Duodenal mucosa (tissue), 2 donors: ENCODE measurements around the gene ZMYM2.

Experiments used
- H3K27ac ChIP-seq: one replicate; pipeline ENCODE4 v1.7.0; 2013; ENCODE audit warnings: low read depth, low read length
- H3K27me3 ChIP-seq, 2 donors: one replicate each; pipeline ENCODE4 v1.7.0; 2013; ENCODE audit warnings: low read length in 2 of 2, control low read depth in 1 of 2; ENCODE audit not compliant: insufficient read depth in 2 of 2, control insufficient read depth in 1 of 2
- H3K36me3 ChIP-seq, 2 donors: one replicate each; pipeline ENCODE4 v1.7.0; 2013; ENCODE audit warnings: low read length in 2 of 2, control low read depth in 1 of 2; ENCODE audit not compliant: insufficient read depth in 2 of 2, control insufficient read depth in 1 of 2
- H3K4me1 ChIP-seq, 2 donors: one replicate each; pipeline ENCODE4 v1.7.0; 2013; ENCODE audit warnings: low read length in 2 of 2, control low read depth in 1 of 2; ENCODE audit not compliant: insufficient read depth in 2 of 2, control insufficient read depth in 1 of 2
- H3K4me3 ChIP-seq, 2 donors: one replicate each; pipeline ENCODE4 v1.7.0; 2013; ENCODE audit warnings: low read length in 2 of 2, low read depth in 1 of 2
- H3K9ac ChIP-seq, 2 donors: one replicate each; pipeline ENCODE4 v1.7.0; 2013; ENCODE audit warnings: low read length in 2 of 2, low read depth in 1 of 2
- H3K9me3 ChIP-seq, 2 donors: one replicate each; pipeline ENCODE4 v1.7.0; 2013; ENCODE audit warnings: low read length in 2 of 2, control low read depth in 1 of 2; ENCODE audit not compliant: control insufficient read depth in 1 of 2

Gene ZMYM2

DNA sequence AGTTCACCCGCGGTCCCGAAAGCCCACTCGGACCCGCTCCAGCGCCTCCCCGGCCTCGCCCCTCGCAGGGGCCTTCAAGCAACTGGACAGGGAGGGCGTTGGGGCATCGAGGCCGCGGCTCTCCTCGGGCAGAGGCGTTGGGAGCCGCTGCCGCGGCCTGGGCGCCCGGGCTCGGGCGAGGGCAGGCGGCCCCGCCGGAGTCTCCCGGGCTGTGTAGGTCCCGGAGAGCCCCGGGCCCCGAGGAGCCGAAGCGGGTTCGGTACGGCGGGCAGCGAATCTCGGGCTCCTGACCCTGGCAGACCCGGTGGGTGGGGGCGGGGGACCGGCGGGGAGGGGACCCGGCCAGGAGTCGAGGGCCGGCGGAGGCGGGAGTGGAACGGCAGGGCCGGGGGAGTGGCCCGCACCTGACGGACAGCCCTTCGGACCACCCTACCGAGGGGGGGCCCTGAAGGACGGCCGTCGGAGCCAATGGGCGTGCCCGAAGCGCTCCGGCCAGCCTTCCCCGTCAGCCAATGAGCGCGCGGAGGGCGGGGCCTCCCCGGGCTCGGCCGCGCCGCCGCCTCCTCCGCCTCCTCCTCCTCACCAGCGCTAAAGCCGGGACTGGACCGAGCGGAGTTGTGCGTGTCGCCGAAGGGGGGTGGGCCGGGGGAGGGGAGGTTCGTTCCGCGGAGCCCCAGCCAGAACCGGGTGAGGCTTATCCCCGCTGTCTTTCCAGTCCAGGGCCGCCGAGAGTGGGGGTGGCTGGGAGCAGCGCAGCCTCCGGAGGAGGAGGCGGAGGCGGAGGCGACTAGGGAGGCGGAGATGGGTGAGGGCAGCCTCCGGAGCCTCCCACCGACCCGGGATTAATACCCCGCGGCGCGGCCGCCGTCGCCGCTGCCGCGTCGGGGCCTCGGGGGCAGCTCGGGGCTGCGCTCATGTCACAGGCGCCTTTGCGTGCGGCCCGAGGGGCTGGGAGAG is at the start of gene ZMYM2:
ZMYM2 (plus strand) TSS at position 573 of the 957 bp plus-strand sequence. CDS start 34,346 bp downstream, outside the sequence.
- Histone ChIP-seq H3K9me3 (no peaks in the 10 kb centered on the region), H3K27ac (peak within 1 kb of the TSS; percentile 94), H3K36me3 (no peaks in the 10 kb centered on the region), H3K9ac (peak within 1 kb of the TSS; percentile 75 to 86), H3K4me1 (peaks cover 17 to 27% of the 10 kb centered on the region in 2 donors), H3K27me3 (no peaks in the 10 kb centered on the region), H3K4me3 (peak within 1 kb of the TSS; percentile 84 to 94)

DNA sequence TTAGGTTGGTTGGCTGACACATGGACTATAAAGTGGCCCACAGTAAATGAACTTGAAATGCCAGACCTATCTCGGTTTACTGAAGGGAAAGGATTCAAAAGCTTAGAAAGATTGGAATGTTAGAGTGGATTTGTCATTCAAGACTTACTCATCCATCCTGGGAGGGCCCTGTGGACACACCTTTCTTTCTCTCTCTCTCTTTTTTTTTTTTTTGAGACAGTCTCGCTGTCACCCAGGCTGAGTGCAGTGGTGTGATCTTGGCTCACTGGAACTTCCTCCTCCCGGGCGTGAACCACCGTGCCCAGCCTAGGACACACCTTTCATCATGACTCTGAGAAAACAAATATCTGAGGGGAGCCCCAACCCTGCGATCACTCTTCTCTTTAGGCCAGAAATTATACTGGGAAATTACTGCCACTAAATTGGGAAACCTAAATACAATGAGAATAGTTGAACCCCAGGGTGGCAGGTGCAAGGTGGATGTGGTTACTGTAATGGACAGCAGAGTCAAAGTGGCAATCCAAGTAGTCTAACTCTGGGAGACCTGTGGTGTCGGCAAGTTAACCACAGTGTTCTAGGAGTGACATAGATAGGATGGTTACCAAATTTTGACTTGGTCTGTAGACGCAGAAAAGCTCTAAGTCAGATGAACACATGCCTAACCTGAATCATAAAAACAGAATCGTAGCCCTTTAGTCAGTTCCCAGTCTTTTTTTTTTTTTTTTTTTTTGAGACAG is 48.0 kb upstream of the ZMYM2 start:
- Histone ChIP-seq H3K9me3 (no peaks in the 10 kb centered on the region), H3K4me3 (no peak overlapping the region), H3K27me3 (no peaks in the 10 kb centered on the region), H3K4me1 (no peaks in the 10 kb centered on the region), H3K27ac (no peak overlapping the region), H3K36me3 (no peaks in the 10 kb centered on the region), H3K9ac (no peak overlapping the region)

DNA sequence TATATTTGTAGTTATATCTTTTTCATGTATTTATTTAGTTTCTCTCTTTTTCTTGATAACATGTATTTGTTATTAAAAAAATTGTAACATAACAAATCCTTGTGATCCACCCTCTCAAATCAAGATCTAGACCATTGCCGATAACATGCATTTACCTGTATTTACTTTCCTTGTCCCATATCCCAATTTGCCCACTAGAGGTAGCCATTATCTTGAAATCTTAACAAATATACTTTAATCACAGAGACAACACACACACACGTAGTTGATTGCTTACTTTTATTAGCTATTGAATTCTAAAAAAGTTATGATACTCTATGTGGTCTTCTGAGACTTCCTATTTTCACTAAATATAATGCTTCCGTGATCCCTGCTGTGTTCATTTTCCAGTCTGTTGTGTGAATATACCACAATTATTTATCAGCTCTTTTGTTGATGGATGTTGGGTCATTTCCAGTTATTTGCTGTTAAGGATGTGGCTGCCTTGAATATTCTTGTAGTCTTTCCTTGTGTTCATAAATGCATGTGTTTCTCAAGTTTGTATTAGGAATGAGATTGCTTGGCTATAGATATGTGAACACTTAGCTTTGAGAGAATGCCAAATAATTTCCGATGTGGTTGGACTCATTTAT is 31.3 kb upstream of the ZMYM2 start:
- no peak overlapping the region for H3K27ac ChIP-seq
- H3K4me3 ChIP-seq, result no peak overlapping the region
- no peak overlapping the region for H3K9ac ChIP-seq
- no peaks in the 10 kb centered on the region for H3K27me3 ChIP-seq
- H3K9me3 ChIP-seq, result no peaks in the 10 kb centered on the region
- no peaks in the 10 kb centered on the region for H3K4me1 ChIP-seq
- H3K36me3 ChIP-seq, result no peaks in the 10 kb centered on the region

DNA sequence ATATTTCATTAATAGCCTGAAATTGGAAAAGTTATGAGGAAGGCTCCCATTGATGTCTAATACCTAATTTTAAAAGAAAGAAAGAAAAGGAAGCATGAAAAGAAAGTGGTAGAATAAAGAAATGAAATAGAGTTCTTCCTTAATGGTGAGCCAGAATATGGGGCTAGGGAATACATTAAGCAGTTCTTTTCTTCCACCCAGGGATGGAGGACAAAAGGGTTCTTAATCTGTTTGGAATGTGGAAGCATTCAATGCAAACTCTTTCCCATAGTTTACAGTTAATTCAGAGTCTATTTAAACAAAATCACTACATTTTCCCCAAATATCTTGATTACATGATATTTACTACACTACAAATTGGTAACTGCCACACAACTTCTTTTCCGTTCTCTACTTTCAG is 18.4 kb upstream of the ZMYM2 start:
- Histone ChIP-seq H3K9ac (no peak overlapping the region), H3K36me3 (no peaks in the 10 kb centered on the region), H3K4me3 (no peak overlapping the region), H3K9me3 (no peaks in the 10 kb centered on the region), H3K27me3 (no peaks in the 10 kb centered on the region), H3K27ac (no peak overlapping the region), H3K4me1 (no peaks in the 10 kb centered on the region)

DNA sequence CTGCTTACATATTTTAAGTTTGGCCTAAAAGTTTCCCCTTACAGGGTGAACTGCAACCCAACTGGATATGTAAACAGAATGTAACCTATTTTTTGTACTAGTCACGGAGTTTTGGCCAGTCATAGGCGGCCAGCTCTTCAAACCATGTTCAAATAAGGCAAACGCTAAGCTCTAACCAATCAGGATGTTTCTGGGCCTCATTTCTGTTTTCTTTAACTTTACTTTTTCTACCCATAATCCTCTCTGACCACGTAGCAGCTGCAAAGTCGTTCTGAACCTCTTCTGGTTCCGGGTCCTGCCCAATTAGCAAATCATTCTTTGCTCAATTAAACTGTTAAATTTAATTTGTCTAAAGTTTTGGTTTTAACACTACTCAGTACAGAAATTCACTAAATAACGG is 8.2 kb upstream of the ZMYM2 start:
- no peaks in the 10 kb centered on the region for H3K9me3 ChIP-seq
- no peaks in the 10 kb centered on the region for H3K27me3 ChIP-seq
- no peaks in the 10 kb centered on the region for H3K36me3 ChIP-seq
- no peak overlapping the region for H3K4me3 ChIP-seq
- H3K27ac ChIP-seq, result no peak overlapping the region
- no peaks in the 10 kb centered on the region for H3K4me1 ChIP-seq
- H3K9ac ChIP-seq, result no peak overlapping the region

DNA sequence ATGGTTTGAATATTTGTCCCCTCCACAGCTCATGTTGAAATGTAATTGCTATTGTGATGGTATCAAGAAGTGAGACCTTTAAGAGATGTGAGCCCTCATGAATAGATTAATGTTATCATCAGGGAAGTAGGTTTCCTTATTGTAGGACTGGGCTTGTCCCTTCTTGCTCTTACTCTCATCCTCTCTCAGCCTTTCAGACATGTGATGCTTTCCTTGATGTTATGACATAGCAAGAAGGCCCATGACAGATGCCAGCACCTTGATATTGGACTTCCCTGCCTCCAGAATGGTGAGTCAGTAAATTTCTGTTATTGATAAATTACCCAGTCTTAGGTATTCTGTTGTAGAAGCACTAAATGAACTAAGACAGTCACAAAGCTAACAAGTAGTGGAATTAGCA is 5.7 kb upstream of the ZMYM2 start:
- no peak overlapping the region for H3K4me3 ChIP-seq
- H3K27me3 ChIP-seq, result no peaks in the 10 kb centered on the region
- H3K27ac ChIP-seq, result no peak overlapping the region
- no peaks in the 10 kb centered on the region for H3K9me3 ChIP-seq
- no peak overlapping the region for H3K9ac ChIP-seq
- no peaks in the 10 kb centered on the region for H3K36me3 ChIP-seq
- no peaks in the 10 kb centered on the region for H3K4me1 ChIP-seq

DNA sequence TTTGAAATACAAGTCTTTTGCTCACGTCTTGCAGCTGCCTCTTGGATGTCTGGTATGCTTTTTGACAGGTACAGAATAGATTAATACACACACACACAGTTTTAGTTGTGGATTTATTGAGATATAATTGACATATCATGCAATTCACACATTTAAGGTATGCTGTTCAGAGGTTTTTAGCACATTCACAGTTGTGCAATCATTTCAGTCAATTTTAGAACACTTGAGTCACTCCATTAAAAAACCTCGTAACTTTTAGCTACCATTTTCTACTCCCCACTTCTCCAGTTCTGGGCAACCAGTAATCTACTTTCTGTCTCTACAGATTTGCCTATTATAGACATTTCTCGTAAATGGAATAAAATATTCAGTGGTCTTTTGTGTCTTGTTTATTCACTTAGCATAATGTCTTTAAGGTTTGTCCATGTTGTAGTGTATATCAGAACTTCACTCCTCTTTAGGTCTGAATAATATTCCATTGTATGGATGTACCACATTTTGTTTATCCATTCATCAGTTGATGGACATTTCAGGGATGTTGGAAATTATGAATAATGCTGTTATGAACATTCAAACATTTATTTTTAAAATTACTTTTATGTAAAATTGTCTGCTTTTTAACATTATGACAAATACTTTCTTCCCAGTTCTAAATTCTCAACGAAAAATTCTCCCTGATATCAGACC is 2.5 kb upstream of the ZMYM2 start:
- Histone ChIP-seq H3K4me1 (peaks cover 8 to 17% of the 10 kb centered on the region in 2 donors), H3K36me3 (no peaks in the 10 kb centered on the region), H3K9ac (no peak overlapping the region), H3K4me3 (no peak overlapping the region), H3K27ac (no peak overlapping the region), H3K27me3 (no peaks in the 10 kb centered on the region), H3K9me3 (no peaks in the 10 kb centered on the region)

DNA sequence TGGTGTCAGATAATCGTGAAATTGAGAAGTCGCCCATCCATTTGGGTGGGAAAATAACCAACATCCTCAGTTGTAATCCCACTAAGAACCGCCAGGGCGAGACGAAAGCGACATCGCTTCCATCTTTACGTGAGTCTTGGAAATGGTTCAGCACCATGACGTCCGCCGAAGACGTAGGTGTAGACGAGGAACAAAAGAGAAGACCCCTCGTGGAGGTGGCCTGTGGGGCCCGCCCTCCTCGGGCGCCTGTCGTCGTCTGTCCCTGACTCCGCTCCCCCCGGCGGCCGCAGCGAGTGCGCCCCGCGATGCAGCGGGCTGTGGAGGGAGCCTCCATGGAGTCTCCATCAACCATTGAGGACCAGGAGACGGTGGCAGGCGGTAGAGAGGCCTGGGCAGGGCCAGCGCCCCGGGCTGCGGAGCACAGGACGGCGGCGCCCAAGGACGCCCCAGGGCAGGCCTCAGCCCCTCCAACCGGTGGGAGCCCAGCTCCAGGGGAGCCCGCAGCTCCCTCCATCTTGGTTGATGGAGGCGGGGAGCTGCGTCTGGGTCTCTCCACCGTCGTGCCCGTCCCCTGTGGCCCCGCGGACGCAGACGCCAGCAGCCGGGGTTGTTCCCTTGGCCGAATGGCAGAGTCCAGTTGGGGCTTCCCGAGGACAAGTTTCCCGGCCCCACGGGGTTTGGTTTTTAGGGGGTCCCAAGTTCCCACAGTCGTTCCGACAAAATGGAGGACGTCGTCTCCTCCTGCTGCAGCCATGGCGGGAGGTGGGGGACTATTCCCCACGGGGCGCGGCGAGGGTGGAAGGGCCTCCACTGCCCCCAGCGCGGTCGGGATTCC is 990 bp upstream of the ZMYM2 start:
- peaks cover 17 to 27% of the 10 kb centered on the region in 2 donors for H3K4me1 ChIP-seq
- H3K27me3 ChIP-seq, result no peaks in the 10 kb centered on the region
- peak overlapping the region; percentile 94 for H3K27ac ChIP-seq
- H3K4me3 ChIP-seq, result peak overlapping the region; percentile 69 to 76
- no peaks in the 10 kb centered on the region for H3K36me3 ChIP-seq
- H3K9me3 ChIP-seq, result no peaks in the 10 kb centered on the region
- peak overlapping the region; percentile 73 to 77 for H3K9ac ChIP-seq

DNA sequence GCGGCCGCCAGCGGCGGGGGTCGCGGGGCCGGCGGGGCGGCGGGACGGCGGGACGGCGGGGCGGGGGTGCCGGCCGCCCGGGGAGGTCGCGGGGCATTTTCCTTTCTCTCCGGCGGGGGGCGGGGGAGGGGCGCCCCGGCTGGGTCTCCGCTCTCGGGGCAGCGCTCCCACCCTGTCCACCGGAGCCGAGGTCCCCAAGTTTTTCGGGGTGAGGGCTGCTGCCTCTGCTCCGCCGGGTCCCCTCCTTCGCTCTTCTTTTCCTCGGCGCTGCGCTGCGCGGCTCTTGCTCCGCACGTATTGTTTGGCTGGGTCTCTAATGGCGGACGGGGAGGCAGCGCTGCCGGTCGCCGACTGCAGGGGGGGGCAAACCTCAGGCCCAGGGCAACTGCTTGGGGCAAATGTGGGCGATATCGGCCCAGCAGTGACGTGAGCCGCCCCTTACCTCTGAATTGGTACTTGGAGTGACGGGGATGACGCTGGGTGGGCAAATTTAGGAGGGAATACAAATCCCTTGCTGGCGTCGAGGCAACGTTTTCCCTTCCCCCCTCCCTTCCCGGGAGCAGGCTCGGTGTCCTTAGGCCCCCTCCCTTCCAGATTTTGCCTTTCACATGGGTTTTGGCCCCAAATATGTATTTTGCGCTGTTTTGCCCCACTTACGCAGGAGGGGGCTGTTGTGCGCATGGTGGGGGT is 759 bp downstream of the ZMYM2 start:
- Histone ChIP-seq H3K36me3 (peaks cover 0 to 2% of the 10 kb centered on the region in 2 donors), H3K27me3 (no peaks in the 10 kb centered on the region), H3K27ac (peak overlapping the region; percentile 93), H3K9ac (peak overlapping the region; percentile 75 to 86), H3K4me3 (peak overlapping the region; percentile 84 to 94), H3K4me1 (peaks cover 17 to 27% of the 10 kb centered on the region in 2 donors), H3K9me3 (no peaks in the 10 kb centered on the region)
